NCI-H1436 treated with DMSO at 0.1 percent for 48 hours (cell line): ENCODE measurements around the gene KRTAP10-9.
"Not testable (repeated sequence)": the region's sequence is repeated elsewhere in the genome, so short reads cannot be mapped to it uniquely, and the experiment has no call there.

Source experiments
- DNase-seq: peaks from one replicate; lab custom pipeline; 2025; lab: John Stamatoyannopoulos, UW

Gene KRTAP10-9

GRCh38 chr21:44626673-44627143, at the start of gene KRTAP10-9:
Gene KRTAP10-9 (plus strand): TSS chr21:44627093. CDS start chr21:44627172, 79 bp downstream.
- DNase-seq: no peak

- no peak for DNase-seq
These were observed 48.4 kb upstream of the KRTAP10-9 start for GRCh38 chr21:44578371-44579055.

- no peak for DNase-seq
These were observed 47.6 kb upstream of the KRTAP10-9 start for GRCh38 chr21:44579056-44579832.

- DNase-seq: no peak
These were observed 47.1 kb upstream of the KRTAP10-9 start for GRCh38 chr21:44579833-44580144.

- not testable (repeated sequence) for DNase-seq
These were observed 46.6 kb upstream of the KRTAP10-9 start, which contains the start of gene KRTAP10-5 for GRCh38 chr21:44580231-44580821. Gene KRTAP10-5 (minus strand): TSS chr21:44580604. CDS start chr21:44580578, 26 bp downstream.

GRCh38 chr21:44581158-44581557, 45.7 kb upstream of the KRTAP10-9 start:
- DNase-seq: no peak

- no peak for DNase-seq
These were observed 44.8 kb upstream of the KRTAP10-9 start for GRCh38 chr21:44582055-44582454.

- DNase-seq: no peak
These were observed 43.6 kb upstream of the KRTAP10-9 start for GRCh38 chr21:44583089-44583799.

GRCh38 chr21:44583800-44584147, 43.1 kb upstream of the KRTAP10-9 start:
- DNase-seq: no peak

GRCh38 chr21:44585892-44586291, 41.0 kb upstream of the KRTAP10-9 start:
- DNase-seq: no peak

GRCh38 chr21:44589094-44589493, 37.8 kb upstream of the KRTAP10-9 start:
- DNase-seq: no peak

- no peak for DNase-seq
These were observed 37.1 kb upstream of the KRTAP10-9 start for GRCh38 chr21:44589586-44590305.

- DNase-seq: no peak
These were observed 36.6 kb upstream of the KRTAP10-9 start for GRCh38 chr21:44590311-44590721.

GRCh38 chr21:44590897-44591800, 35.7 kb upstream of the KRTAP10-9 start:
- not testable (repeated sequence) for DNase-seq

GRCh38 chr21:44591801-44592130, 35.1 kb upstream of the KRTAP10-9 start:
- not testable (repeated sequence) for DNase-seq

- no peak for DNase-seq
These were observed 34.2 kb upstream of the KRTAP10-9 start, which contains the start of gene KRTAP10-6 for GRCh38 chr21:44592446-44593311. Gene KRTAP10-6 (minus strand): TSS chr21:44592505. CDS start chr21:44592484, 21 bp downstream.

- DNase-seq: no peak
These were observed 33.1 kb upstream of the KRTAP10-9 start for GRCh38 chr21:44593598-44594405.

GRCh38 chr21:44594406-44594916, 32.4 kb upstream of the KRTAP10-9 start:
- no peak for DNase-seq
